H9 (cell line): ENCODE measurements around the gene CCDC187. TPM values are rescaled to one million over a fixed set of nuclear protein-coding genes. Genes with fewer than 3 reads are reported as not detected.
A peak's percentile ranks its signal among the peaks of the same experiment; 100 is the strongest.

Experiments
- DNase-seq: peaks from one replicate; pipeline ENCODE4 v3.0.0-alpha.2; 2017
- H2AFZ ChIP-seq: one replicate; pipeline ENCODE4 v1.6.1; 2013; ENCODE audit warnings: mild to moderate bottlenecking, low read length, control low read depth, moderate library complexity
- H2AK5ac ChIP-seq: 2 replicates; pipeline ENCODE4 v1.6.1; 2013; ENCODE audit warnings: low read length, control low read depth, mixed read lengths; ENCODE audit not compliant: insufficient read length
- H2BK120ac ChIP-seq: one replicate; pipeline ENCODE4 v1.6.1; 2013; ENCODE audit warnings: low read depth, mild to moderate bottlenecking, low read length, control low read depth, inconsistent platforms; ENCODE audit not compliant: poor library complexity, severe bottlenecking
- H2BK12ac ChIP-seq: 2 replicates; pipeline ENCODE4 v1.6.1; 2013; ENCODE audit warnings: low read length, control low read depth, mixed read lengths, low read depth; ENCODE audit not compliant: insufficient read length
- H2BK15ac ChIP-seq: 2 replicates; pipeline ENCODE4 v1.6.1; 2013; ENCODE audit warnings: low read depth, low read length, control low read depth
- H2BK20ac ChIP-seq: one replicate; pipeline ENCODE4 v1.6.1; 2013; ENCODE audit warnings: low read depth, mild to moderate bottlenecking, low read length, control low read depth, inconsistent platforms; ENCODE audit not compliant: poor library complexity, severe bottlenecking
- H2BK5ac ChIP-seq: 2 replicates; pipeline ENCODE4 v1.6.1; 2013; ENCODE audit warnings: low read length, control low read depth, mixed read lengths; ENCODE audit not compliant: insufficient read length
- H3K14ac ChIP-seq: 2 replicates; pipeline ENCODE4 v1.6.1; 2013; ENCODE audit warnings: low read length, control low read depth; ENCODE audit not compliant: insufficient read depth
- H3K18ac ChIP-seq: 2 replicates; pipeline ENCODE4 v1.6.1; 2013; ENCODE audit warnings: low read depth, mild to moderate bottlenecking, mixed read lengths, low read length, control low read depth; ENCODE audit not compliant: insufficient read length
- H3K23ac ChIP-seq: 2 replicates; pipeline ENCODE4 v1.6.1; 2013; ENCODE audit warnings: low read length, control low read depth, mixed read lengths, low read depth; ENCODE audit not compliant: insufficient read length
- H3K23me2 ChIP-seq: 2 replicates; pipeline ENCODE4 v1.6.1; 2013; ENCODE audit warnings: low read depth, mild to moderate bottlenecking, mixed read lengths, low read length, control low read depth; ENCODE audit not compliant: insufficient read length, poor library complexity, severe bottlenecking
- H3K27ac ChIP-seq: 2 replicates; pipeline ENCODE4 v1.5.1; 2013; ENCODE audit warnings: low read length, control low read depth, mixed read lengths, low read depth; ENCODE audit not compliant: insufficient read length
- H3K27me3 ChIP-seq: 2 replicates; pipeline ENCODE4 v1.6.1; 2013; ENCODE audit warnings: low read length, control low read depth, inconsistent platforms; ENCODE audit not compliant: insufficient read depth
- H3K4ac ChIP-seq: 2 replicates; pipeline ENCODE4 v1.6.1; 2013; ENCODE audit warnings: low read depth, mild to moderate bottlenecking, control low read depth, inconsistent platforms, low read length, moderate library complexity
- H3K4me1 ChIP-seq: 2 replicates; pipeline ENCODE4 v1.6.1; 2013; ENCODE audit warnings: low read length, control low read depth, inconsistent platforms; ENCODE audit not compliant: insufficient read depth
- H3K4me2 ChIP-seq: 2 replicates; pipeline ENCODE4 v1.6.1; 2013; ENCODE audit warnings: low read length, control low read depth, mixed read lengths; ENCODE audit not compliant: insufficient read length, insufficient read depth
- H3K56ac ChIP-seq: 2 replicates; pipeline ENCODE4 v1.6.1; 2013; ENCODE audit warnings: low read depth, mild to moderate bottlenecking, mixed read lengths, low read length, control low read depth; ENCODE audit not compliant: insufficient read length
- H3K79me1 ChIP-seq: 2 replicates; pipeline ENCODE4 v1.6.1; 2013; ENCODE audit warnings: low read depth, mild to moderate bottlenecking, moderate library complexity, low read length, control low read depth, inconsistent platforms; ENCODE audit not compliant: insufficient read depth, poor library complexity, severe bottlenecking
- H3K79me2 ChIP-seq: 2 replicates; pipeline ENCODE4 v1.6.1; 2013; ENCODE audit warnings: low read length, control low read depth, inconsistent platforms; ENCODE audit not compliant: insufficient read depth
- H3K9ac ChIP-seq: 2 replicates; pipeline ENCODE4 v1.6.1; 2013; ENCODE audit warnings: low read length, control low read depth, mixed read lengths; ENCODE audit not compliant: insufficient read length; ENCODE audit errors: extremely low read depth
- H3K9me3 ChIP-seq: one replicate; pipeline ENCODE4 v1.6.1; 2013; ENCODE audit warnings: low read depth, low read length, inconsistent platforms; ENCODE audit not compliant: control insufficient read depth
- H3T11ph ChIP-seq: one replicate; pipeline ENCODE4 v1.6.1; 2013; ENCODE audit warnings: mild to moderate bottlenecking, low read length, control low read depth, inconsistent platforms
- H4K20me1 ChIP-seq: one replicate; pipeline ENCODE4 v1.6.1; 2013; ENCODE audit not compliant: control insufficient read depth, insufficient read length, insufficient read depth
- H4K5ac ChIP-seq: 2 replicates; pipeline ENCODE4 v1.6.1; 2013; ENCODE audit warnings: low read depth, mild to moderate bottlenecking, mixed read lengths, low read length, control low read depth; ENCODE audit not compliant: insufficient read length
- H4K8ac ChIP-seq: replicated peaks from 2 replicates; pipeline ENCODE4 v1.6.1; 2013; ENCODE audit warnings: low read length, control low read depth, mixed read lengths, low read depth; ENCODE audit not compliant: insufficient read length
- H4K91ac ChIP-seq: 2 replicates; pipeline ENCODE4 v1.6.1; 2013; ENCODE audit warnings: low read depth, mild to moderate bottlenecking, moderate library complexity, mixed read lengths, low read length, control low read depth; ENCODE audit not compliant: insufficient read length
- H3K27ac Mint-ChIP-seq, 3 experiments: 2 replicates in 2 of 3; 3 replicates in 1 of 3; pipeline ENCODE4 v1.8.0; 2020 to 2021; ENCODE audit warnings: mixed read lengths in 3 of 3, mild to moderate bottlenecking in 1 of 3, moderate library complexity in 1 of 3
- H3K27me3 Mint-ChIP-seq: 2 replicates; pipeline ENCODE4 v1.8.0; 2021; ENCODE audit warnings: low read depth, mild to moderate bottlenecking, moderate library complexity, mixed read lengths
- H3K36me3 Mint-ChIP-seq, 3 experiments: 2 replicates in 2 of 3; 3 replicates in 1 of 3; pipeline ENCODE4 v1.8.0; 2020 to 2021; ENCODE audit warnings: low read depth in 3 of 3, mixed read lengths in 3 of 3; ENCODE audit not compliant: insufficient read depth in 1 of 3
- H3K4me1 Mint-ChIP-seq, 2 experiments: 2 replicates each; pipeline ENCODE4 v1.8.0; 2020; ENCODE audit warnings: mixed read lengths in 2 of 2
- H3K4me3 Mint-ChIP-seq, 2 experiments: 2 replicates in 1 of 2; 3 replicates in 1 of 2; pipeline ENCODE4 v1.8.0; 2020 to 2021; ENCODE audit warnings: mild to moderate bottlenecking in 2 of 2, mixed read lengths in 2 of 2, moderate library complexity in 1 of 2
- H3K9me3 Mint-ChIP-seq, 2 experiments: 2 replicates in 1 of 2; 3 replicates in 1 of 2; pipeline ENCODE4 v1.8.0; 2020; ENCODE audit warnings: mild to moderate bottlenecking in 2 of 2, mixed read lengths in 2 of 2, moderate library complexity in 1 of 2
- WGBS: extraction: QIAGEN DNeasy Blood & Tissue Kit; methylation state at CpG from one replicate; pipeline ENCODE4 v1.1.7; 2013; ENCODE audit warnings: missing lambda C conversion rate, low lambda C conversion rate, mixed read lengths; ENCODE audit not compliant: insufficient read length; ENCODE audit errors: extremely low coverage; 5-methylcytosine and 5-hydroxymethylcytosine counted together
- total RNA-seq: library from RNA; stranded (reverse); gene quantifications from 2 replicates; pipeline ENCODE4 v1.2.1, GENCODE V29; 2021
- TF ChIP-seq, protein P1 (sequence below): fragments of 200-600 bp; sonication (generic); conservative IDR thresholded peaks from 3 replicates; pipeline ENCODE4 v1.8.0; 2021; ENCODE audit warnings: antibody characterized with exemption, mild to moderate bottlenecking

Gene CCDC187
- total RNA-seq, 1 experiment from 2014 or later, result 0.07 TPM

GRCh38 chr9:136317695-136318094 lies 13.8 kb upstream of the CCDC187 start:
- H3K4me1 Mint-ChIP-seq, result no peaks in the 10 kb centered on the region

More at GRCh38 chr9:136317695-136318094, 13.8 kb upstream of the CCDC187 start:
- Histone ChIP-seq H2BK120ac (no peak overlapping the region), H2BK5ac (no peak overlapping the region), H3K27me3 (no peaks in the 10 kb centered on the region), H3K23ac (no peak overlapping the region), H3K9me3 (no peaks in the 10 kb centered on the region), H2BK12ac (no peak overlapping the region), H2BK20ac (no peak overlapping the region), H2AK5ac (no peak overlapping the region), H3K79me1 (no peaks in the 10 kb centered on the region), H3K4me2 (no peak overlapping the region), H3K4me1 (no peaks in the 10 kb centered on the region), H3K79me2 (no peaks in the 10 kb centered on the region), H2BK15ac (no peak overlapping the region), H4K8ac (no peak overlapping the region), H3K23me2 (no peaks in the 10 kb centered on the region), H4K20me1 (no peaks in the 10 kb centered on the region), H3K9ac (no peak overlapping the region), H3K4ac (no peak overlapping the region), H2AFZ (no peak overlapping the region), H3K56ac (no peak overlapping the region), H3K18ac (no peak overlapping the region), H4K5ac (no peak overlapping the region), H3T11ph (no peak overlapping the region), H4K91ac (no peak overlapping the region), H3K14ac (no peak overlapping the region), H3K27ac (no peak overlapping the region)
- Mint-ChIP-seq H3K9me3 (peaks cover 15 to 17% of the 10 kb centered on the region in 2 experiments), H3K27ac (peak overlapping the region in 1 of 3 experiments; percentile 31; a peak in 1 of 7 replicates), H3K4me3 (no peak overlapping the region; a peak in 1 of 5 replicates), H3K27me3 (peaks cover 5% of the 10 kb centered on the region), H3K36me3 (peaks cover 6 to 19% (median 7%) of the 10 kb centered on the region in 3 experiments; a peak in 6 of 7 replicates)
- no peak for DNase-seq
- WGBS, result no CpG with 5 or more reads among the region's 16 CpGs
- TF ChIP-seq, protein P1, sequence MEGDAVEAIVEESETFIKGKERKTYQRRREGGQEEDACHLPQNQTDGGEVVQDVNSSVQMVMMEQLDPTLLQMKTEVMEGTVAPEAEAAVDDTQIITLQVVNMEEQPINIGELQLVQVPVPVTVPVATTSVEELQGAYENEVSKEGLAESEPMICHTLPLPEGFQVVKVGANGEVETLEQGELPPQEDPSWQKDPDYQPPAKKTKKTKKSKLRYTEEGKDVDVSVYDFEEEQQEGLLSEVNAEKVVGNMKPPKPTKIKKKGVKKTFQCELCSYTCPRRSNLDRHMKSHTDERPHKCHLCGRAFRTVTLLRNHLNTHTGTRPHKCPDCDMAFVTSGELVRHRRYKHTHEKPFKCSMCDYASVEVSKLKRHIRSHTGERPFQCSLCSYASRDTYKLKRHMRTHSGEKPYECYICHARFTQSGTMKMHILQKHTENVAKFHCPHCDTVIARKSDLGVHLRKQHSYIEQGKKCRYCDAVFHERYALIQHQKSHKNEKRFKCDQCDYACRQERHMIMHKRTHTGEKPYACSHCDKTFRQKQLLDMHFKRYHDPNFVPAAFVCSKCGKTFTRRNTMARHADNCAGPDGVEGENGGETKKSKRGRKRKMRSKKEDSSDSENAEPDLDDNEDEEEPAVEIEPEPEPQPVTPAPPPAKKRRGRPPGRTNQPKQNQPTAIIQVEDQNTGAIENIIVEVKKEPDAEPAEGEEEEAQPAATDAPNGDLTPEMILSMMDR, result no peak
